HepG2 (cell line): ENCODE results near the gene ETS1. TPM values are rescaled to one million over a fixed set of nuclear protein-coding genes. Genes with fewer than 3 reads are reported as not detected.

Source experiments
- ATAC-seq: fragments of 200-7000 bp; cut with Tn5 transposase; 3 replicates; pipeline ENCODE4 v1.9.1; 2020; ENCODE audit warnings: mild to moderate bottlenecking, moderate library complexity
- BruUV-seq: library from RNA; stranded (reverse); fragments of 400-500 nt; replicated peaks from 2 replicates; lab custom pipeline; 2021; lab: Mats Ljungman, UMichigan
- CTCF ChIA-PET: fragments of 300-600 bp; formaldehyde crosslinking; extraction: SDS; loops from one replicate; lab custom pipeline; 2021; ENCODE audit warnings: low total read pairs, inconsistent platforms, low intra/inter-chr PET ratio; lab: Yijun Ruan, JAX
- POLR2A ChIA-PET: fragments of 350-600 bp; sonication (Branson Sonifier 250); formaldehyde crosslinking; loops from one replicate; lab custom pipeline; 2020; ENCODE audit warnings: antibody characterized with exemption, inconsistent platforms; lab: Yijun Ruan, JAX
- DNase-seq: peaks from one replicate; pipeline ENCODE4 v3.0.0-alpha.2; 2015; ENCODE audit warnings: low spot score
- FAIRE-seq: peaks from 3 replicates; lab custom pipeline; 2011; peaks lifted over from hg19 to GRCh38; lab: Jason Lieb, UNC
- H2AFZ ChIP-seq: one replicate; pipeline ENCODE4 v1.6.1; 2011; ENCODE audit warnings: low read length, inconsistent platforms
- H3K27ac ChIP-seq: fragments of 300-600 bp; 3 replicates; pipeline ENCODE4 v1.8.0; 2011; ENCODE audit warnings: mixed run types, mild to moderate bottlenecking, mixed read lengths, low read length, inconsistent platforms; ENCODE audit not compliant: insufficient read depth; ENCODE audit errors: extremely low read length
- H3K27me3 ChIP-seq, 2 experiments: fragments of 200-600 bp in 1 of 2; 2 replicates in 1 of 2; 3 replicates in 1 of 2; pipeline versions ENCODE4 v1.6.0 to v1.8.0; 2011; ENCODE audit warnings: low read length in 2 of 2, mild to moderate bottlenecking in 2 of 2, moderate library complexity in 2 of 2, inconsistent platforms in 1 of 2; ENCODE audit not compliant: insufficient read depth in 2 of 2, control insufficient read depth in 1 of 2
- H3K36me3 ChIP-seq, 2 experiments: fragments of 200-600 bp in 1 of 2; replicated peaks in 1 of 2; 2 replicates in 1 of 2; 3 replicates in 1 of 2; pipeline versions ENCODE4 v1.5.1 to v1.8.0; 2011; ENCODE audit warnings: low read length in 2 of 2, inconsistent platforms in 1 of 2; ENCODE audit not compliant: insufficient read depth in 2 of 2, control insufficient read depth in 1 of 2
- H3K4me1 ChIP-seq: 2 replicates; pipeline ENCODE4 v1.5.1; 2012; ENCODE audit warnings: low read length, inconsistent platforms; ENCODE audit not compliant: insufficient read depth
- H3K4me2 ChIP-seq: 2 replicates; pipeline ENCODE4 v1.6.0; 2011; ENCODE audit warnings: low read depth, low read length, inconsistent platforms
- H3K4me3 ChIP-seq, 3 experiments: fragments of 200-600 bp in 1 of 3; sonication (generic), shearing (Covaris generic) in 1 of 3; replicated peaks in 1 of 3; 2 replicates each; pipeline ENCODE4 v1.5.1; 2011 to 2016; ENCODE audit warnings: low read length in 3 of 3, inconsistent platforms in 2 of 3, low read depth in 2 of 3, mild to moderate bottlenecking in 2 of 3, control low read depth in 1 of 3, mixed read lengths in 1 of 3; ENCODE audit not compliant: insufficient read depth in 1 of 3
- H3K79me2 ChIP-seq: one replicate; pipeline ENCODE4 v1.6.1; 2011; ENCODE audit warnings: low read length, inconsistent platforms; ENCODE audit not compliant: insufficient read depth
- H3K9ac ChIP-seq: 2 replicates; pipeline ENCODE4 v1.6.0; 2011; ENCODE audit warnings: mild to moderate bottlenecking, low read depth, low read length, inconsistent platforms; ENCODE audit not compliant: insufficient read depth
- H3K9me3 ChIP-seq: 2 replicates; pipeline ENCODE4 v1.5.1; 2012; ENCODE audit warnings: mild to moderate bottlenecking, low read length
- H4K20me1 ChIP-seq: 2 replicates; pipeline ENCODE4 v1.6.0; 2011; ENCODE audit warnings: inconsistent platforms, mild to moderate bottlenecking, low read length, moderate library complexity; ENCODE audit not compliant: insufficient read depth
- ARNT ChIP-seq: fragments of 450-650 bp; IDR thresholded peaks from 2 replicates; pipeline ENCODE4 v1.6.1; 2017
- CC2D1A ChIP-seq: sonication (generic); formaldehyde crosslinking; IDR thresholded peaks from 2 replicates; pipeline ENCODE4 v1.8.1; 2023; ENCODE audit warnings: mild to moderate bottlenecking, missing genetic modification reagents
- CENPT ChIP-seq: sonication (generic); formaldehyde crosslinking; IDR thresholded peaks from 2 replicates; pipeline ENCODE4 v1.8.0; 2022; ENCODE audit warnings: low read depth, mild to moderate bottlenecking, moderate library complexity, missing genetic modification reagents
- EZH2 ChIP-seq: conservative IDR thresholded peaks from 2 replicates; pipeline ENCODE4 v1.6.1; 2012; ENCODE audit warnings: mild to moderate bottlenecking, low read depth, low read length, moderate library complexity
- FIP1L1 ChIP-seq: fragments of 200-400 bp; formaldehyde crosslinking; IDR thresholded peaks from 2 replicates; pipeline ENCODE4 v1.6.1; 2018; ENCODE audit warnings: low read depth, mild to moderate bottlenecking, low read length, moderate library complexity, borderline replicate concordance; ENCODE audit not compliant: insufficient read depth
- IKZF4 ChIP-seq: sonication (generic); formaldehyde crosslinking; IDR thresholded peaks from 2 replicates; pipeline ENCODE4 v1.5.1; 2020; ENCODE audit warnings: borderline replicate concordance, mild to moderate bottlenecking, low read depth, missing genetic modification reagents; ENCODE audit errors: not compliant biosample characterization
- MEIS1 ChIP-seq: sonication (generic); formaldehyde crosslinking; IDR thresholded peaks from 2 replicates; pipeline ENCODE4 v1.9.0; 2021; ENCODE audit warnings: mild to moderate bottlenecking, missing genetic modification reagents, moderate library complexity, borderline replicate concordance
- TAF1 ChIP-seq: sonication (generic); formaldehyde crosslinking; IDR thresholded peaks from 2 replicates; pipeline ENCODE4 v1.4.0; 2020; ENCODE audit warnings: missing genetic modification reagents
- TEAD2 ChIP-seq: sonication (generic); formaldehyde crosslinking; IDR thresholded peaks from 2 replicates; pipeline ENCODE4 v1.9.0; 2021; ENCODE audit warnings: missing genetic modification reagents
- TEAD3 ChIP-seq: optimal IDR thresholded peaks from 2 replicates; pipeline ENCODE3; 2016; ENCODE audit warnings: borderline replicate concordance
- ZBTB2 ChIP-seq: sonication (generic); formaldehyde crosslinking; IDR thresholded peaks from 2 replicates; pipeline ENCODE4 v1.8.0; 2022; ENCODE audit warnings: low read depth, missing genetic modification reagents
- ZNF275 ChIP-seq: sonication (generic); formaldehyde crosslinking; IDR thresholded peaks from 2 replicates; pipeline ENCODE4 v1.8.0; 2022; ENCODE audit warnings: missing genetic modification reagents, mild to moderate bottlenecking, inconsistent platforms, borderline replicate concordance
- ZNF276 ChIP-seq: sonication (generic); formaldehyde crosslinking; IDR thresholded peaks from 2 replicates; pipeline ENCODE4 v1.4.0; 2020; ENCODE audit warnings: mild to moderate bottlenecking, low read depth, missing genetic modification reagents
- ZNF607 ChIP-seq: sonication (generic); formaldehyde crosslinking; IDR thresholded peaks from 2 replicates; pipeline ENCODE4 v1.5.1; 2020; ENCODE audit warnings: missing genetic modification reagents, mild to moderate bottlenecking, borderline replicate concordance
- WGBS: methylation state at CpG from one replicate; pipeline ENCODE4 v1.1.6; 2017; ENCODE audit warnings: low lambda C conversion rate; 5-methylcytosine and 5-hydroxymethylcytosine counted together
- in situ Hi-C: cut with HindIII; loops from 2 replicates; pipeline ENCODE4 v1.10.0; 2017; ENCODE audit warnings: low pct_unique_long_range_greater_than_20kb; ENCODE audit not compliant: extremely low pct_ligation_motif_present
- intact Hi-C: fragments of 100-400 bp; cut with micrococcal nuclease; formaldehyde crosslinking; loops from one replicate; pipeline ENCODE4 v1.10.0; 2022; ENCODE audit not compliant: unreplicated experiment
- polyA plus RNA-seq, 8 experiments: library from polyadenylated mRNA; depleted of rRNA in 3 of 8; stranded (reverse) in 7 of 8; unstranded in 1 of 8; fragments of >200 nt; fragmentation: Illumina TruSeq in 4 of 8; extraction: Trizol in 4 of 8; gene quantifications; 2 replicates each; pipeline versions ENCODE4 v1.2.1 to v1.2.3, GENCODE V29; 2011 to 2016; ENCODE audit warnings: low read depth in 4 of 8, missing spikeins in 1 of 8, mixed read lengths in 1 of 8; ENCODE audit not compliant: insufficient read depth in 1 of 8
- total RNA-seq, 5 experiments: library from RNA; depleted of rRNA; stranded (reverse); fragments of >200 nt; fragmentation: Illumina TruSeq; extraction: Trizol; gene quantifications; 2 replicates each; pipeline ENCODE4 v1.2.3, GENCODE V29; 2016; ENCODE audit warnings: low read depth in 1 of 5

Gene ETS1
- total and polyA plus RNA-seq, 2 of the 13 experiments (the other 11 are each of a cell fraction or from before 2014, with no cell fraction given), result 0.18 to 0.34 TPM

GRCh38 chr11:128523641-128524040 lies 63.7 kb downstream of the ETS1 start:
- H3K4me1 ChIP-seq, result peaks cover 8% of the 10 kb centered on the region
- DNase-seq, result no peak
- ChIA-PET CTCF (no interaction called here), POLR2A (no interaction called here)
- no TSS peak for BruUV-seq
- no peaks in the 10 kb centered on the region for H4K20me1 ChIP-seq
- H2AFZ ChIP-seq, result peak overlapping the region; percentile 6
- H3K4me3 ChIP-seq, result no peak overlapping the region
- in situ Hi-C loops (no loop called here), intact Hi-C loops (loop anchor here (2.0 kb wide), 1 partner anchor 75 kb away; no protein-coding TSS in a partner anchor)
- no peak for FAIRE-seq
- no peaks in the 10 kb centered on the region for H3K36me3 ChIP-seq
- H3K9ac ChIP-seq, result no peak overlapping the region
- no peaks in the 10 kb centered on the region for H3K79me2 ChIP-seq
- TF ChIP-seq EZH2 (no peak), ZNF275 (CRISPR knock-in tag) (no peak), TAF1 (CRISPR knock-in tag) (no peak), ARNT (no peak), FIP1L1 (no peak), CC2D1A (CRISPR knock-in tag) (no peak), ZNF276 (CRISPR knock-in tag) (no peak), TEAD2 (CRISPR knock-in tag) (no peak), MEIS1 (no peak), ZNF607 (CRISPR knock-in tag) (no peak), TEAD3 (CRISPR knock-in tag) (no peak), ZBTB2 (no peak), CENPT (CRISPR knock-in tag) (no peak), IKZF4 (CRISPR knock-in tag) (no peak)
- no peaks in the 10 kb centered on the region for H3K9me3 ChIP-seq
- no peak overlapping the region for H3K4me2 ChIP-seq
- 0% methylated on average over 2 of the region's 2 CpGs for WGBS
- no peak for ATAC-seq
- no peak overlapping the region for H3K27ac ChIP-seq
- H3K27me3 ChIP-seq, result peaks cover 0 to 8% of the 10 kb centered on the region in 2 experiments; a peak in 4 of 5 replicates
